Stimulated activated CD8-positive, alpha-beta memory T cell treated with anti-CD3 and anti-CD28 coated beads, Interleukin-2, amount 100 ng/mL, for 1 hour (primary cell): Measurements from ENCODE around the gene KIRREL3.

ENCODE experiments used
- DNase-seq, 2 donors: peaks; one replicate each; pipeline ENCODE4 v3.0.0-alpha.2; 2020; ENCODE audit warnings: low read depth in 2 of 2

Gene KIRREL3

GRCh38 chr11:126669416-126669815, 331.2 kb downstream of the KIRREL3 start:
- DNase-seq, result no peak

DNA sequence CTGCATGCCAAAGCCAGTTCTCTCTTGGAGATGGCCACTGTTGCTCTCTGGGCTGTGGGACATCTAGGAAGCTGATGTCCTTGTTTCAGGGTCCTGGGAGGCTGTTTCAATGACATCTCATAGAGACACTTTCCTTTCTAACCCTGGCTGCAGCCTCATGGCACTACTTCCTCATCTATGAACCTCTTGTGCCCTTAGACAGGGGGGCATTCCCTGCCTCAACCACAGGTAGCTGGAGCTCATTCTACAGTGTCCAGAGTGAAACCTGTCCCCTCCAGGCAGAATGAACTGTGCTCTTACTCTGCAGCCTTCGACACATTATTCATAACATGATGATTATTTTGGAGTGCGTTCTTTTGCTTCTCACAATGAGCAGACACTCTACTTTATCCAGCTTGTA, 335.9 kb downstream of the KIRREL3 start:
- DNase-seq, result no peak

DNA sequence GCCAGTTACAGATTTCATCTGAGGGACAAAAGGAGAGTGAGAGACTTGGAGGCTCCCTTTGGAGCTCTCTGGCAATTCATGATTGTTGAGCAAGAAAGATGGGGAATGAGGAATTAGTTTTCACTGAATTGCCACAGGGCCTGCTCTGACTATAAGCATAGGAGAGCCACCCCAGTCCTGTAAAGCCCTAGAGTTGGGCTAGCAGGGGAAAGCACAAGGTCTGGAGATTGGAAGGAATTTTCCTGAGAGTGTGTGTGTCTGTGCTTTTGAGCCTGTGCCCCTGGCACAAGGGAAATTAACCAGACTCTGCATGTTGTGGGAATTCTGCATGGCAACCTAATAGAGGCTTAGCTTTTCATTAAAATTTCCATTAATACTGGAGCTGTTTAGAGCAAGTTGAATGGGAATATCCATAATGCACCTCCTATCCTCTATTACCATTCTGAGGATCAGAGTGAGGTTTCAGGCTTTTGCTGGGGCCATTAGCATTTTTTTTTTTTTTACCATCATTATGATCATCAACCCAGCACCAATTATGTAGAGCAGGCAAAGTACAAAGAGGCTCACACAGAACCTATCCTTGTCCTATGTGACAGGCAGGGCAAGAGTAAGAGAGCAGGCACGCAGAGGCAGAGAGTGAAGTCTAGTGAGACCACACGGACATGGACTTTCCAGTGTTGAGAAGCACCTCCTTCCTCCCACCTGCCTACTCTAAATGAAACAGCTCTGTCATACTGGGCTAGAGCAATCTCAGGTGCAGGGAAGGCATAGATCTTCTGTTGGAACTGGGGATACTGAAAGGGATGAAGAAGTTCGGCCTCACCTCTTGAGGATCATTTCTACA, 336.6 kb downstream of the KIRREL3 start:
- DNase-seq, result no peak

GRCh38 chr11:126662035-126662790, 338.4 kb downstream of the KIRREL3 start:
- no peak for DNase-seq

GRCh38 chr11:126660761-126661425, 339.7 kb downstream of the KIRREL3 start:
- no peak for DNase-seq

GRCh38 chr11:126660321-126660720, 340.2 kb downstream of the KIRREL3 start:
- no peak for DNase-seq

DNA sequence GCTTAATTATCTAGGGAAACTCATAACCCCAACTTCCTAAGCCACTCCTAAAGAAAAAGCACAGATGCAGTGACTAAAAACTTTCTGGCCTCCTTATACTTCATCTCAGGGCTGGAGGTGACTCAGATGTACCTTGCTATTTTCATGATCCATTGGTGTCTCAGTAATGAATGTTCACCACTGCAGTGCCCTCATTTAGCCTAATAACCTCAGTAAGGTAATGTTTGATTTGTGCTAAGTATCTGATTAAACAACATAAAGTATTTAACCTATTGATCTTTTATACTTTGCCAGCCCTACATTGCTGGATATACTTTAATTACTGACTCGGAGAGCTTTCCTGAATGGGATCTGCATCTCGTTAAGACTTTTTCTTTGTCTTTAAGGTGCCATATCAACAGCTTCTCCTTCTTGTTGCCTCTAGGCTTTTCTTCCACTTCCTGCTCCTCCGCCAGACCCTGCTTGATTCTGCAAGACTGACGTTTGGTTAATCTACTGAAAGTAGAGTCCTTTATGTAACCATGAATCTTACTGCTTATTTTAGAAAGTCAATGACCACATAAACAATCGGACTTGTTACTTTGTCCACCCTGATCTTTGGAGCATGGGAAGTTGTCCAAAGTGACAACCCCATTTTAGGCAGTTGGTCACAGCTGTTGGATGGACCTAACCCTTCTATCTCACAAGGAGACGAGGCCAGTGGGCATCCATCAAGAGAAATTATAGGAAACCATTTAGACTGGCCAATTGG, 342.1 kb downstream of the KIRREL3 start:
- no peak for DNase-seq

DNA sequence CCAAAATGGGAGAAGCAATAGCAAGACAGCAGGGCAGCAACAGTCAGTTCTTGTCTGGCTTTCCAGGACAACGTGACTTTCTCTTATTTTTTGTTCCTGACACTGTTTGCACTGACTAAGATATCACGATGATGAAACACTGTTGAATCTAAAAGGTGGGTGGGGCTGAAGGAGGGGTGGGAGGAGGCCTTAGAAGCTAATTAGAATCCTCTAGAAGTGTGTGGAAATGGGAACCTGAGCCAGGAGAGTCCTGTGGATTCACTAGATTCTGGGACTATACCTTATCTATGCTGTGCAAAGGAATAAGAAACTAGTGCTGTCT, 344.8 kb downstream of the KIRREL3 start:
- no peak for DNase-seq

GRCh38 chr11:126654886-126655806, 345.4 kb downstream of the KIRREL3 start:
- no peak for DNase-seq

DNA sequence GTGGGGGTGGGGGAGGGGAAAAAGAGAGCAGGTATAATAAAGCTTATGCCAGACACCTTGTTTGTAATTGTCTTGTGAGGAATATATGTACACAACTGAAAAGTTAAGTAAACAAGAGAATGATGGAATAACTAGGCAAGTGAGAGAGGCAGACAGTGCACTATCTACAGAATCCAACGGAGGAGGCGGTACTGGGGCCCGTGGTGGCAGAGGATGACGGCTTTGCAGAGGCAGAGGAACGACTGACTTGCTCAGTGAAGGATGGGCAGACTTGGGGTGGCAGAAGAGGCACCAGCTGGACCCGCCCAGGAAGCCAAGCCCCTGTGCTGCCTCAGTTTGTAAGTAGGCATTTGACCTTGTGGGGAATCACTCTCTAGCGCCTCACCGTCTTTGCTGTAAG, 347.5 kb downstream of the KIRREL3 start:
- DNase-seq, result no peak

- no peak for DNase-seq
These were observed 352.8 kb downstream of the KIRREL3 start for GRCh38 chr11:126647735-126648134.

- DNase-seq, result no peak
These were observed 353.6 kb downstream of the KIRREL3 start for GRCh38 chr11:126646701-126647557.

DNA sequence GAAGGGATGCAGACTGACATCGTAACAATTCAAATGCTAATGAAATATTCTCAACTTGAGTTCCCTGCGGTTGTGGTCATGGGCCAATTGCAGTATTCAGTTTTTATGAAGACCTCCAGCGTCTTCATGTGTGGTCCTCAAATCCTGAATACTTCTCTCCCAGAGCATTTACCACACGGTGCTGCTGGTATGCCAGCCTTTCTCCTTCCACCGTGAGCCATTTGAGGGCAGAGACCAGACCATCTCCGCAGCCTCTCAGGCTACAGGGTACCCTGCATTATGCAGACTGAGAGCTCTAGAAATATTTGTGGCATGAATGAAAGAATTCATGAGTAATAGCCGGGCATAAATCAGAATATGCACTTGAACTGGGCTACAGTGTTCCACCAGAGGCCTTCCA, 355.4 kb downstream of the KIRREL3 start:
- DNase-seq, result no peak

GRCh38 chr11:126640186-126640585, 360.4 kb downstream of the KIRREL3 start:
- DNase-seq, result no peak

- DNase-seq, result no peak
These were observed 360.9 kb downstream of the KIRREL3 start for GRCh38 chr11:126639692-126640091.

DNA sequence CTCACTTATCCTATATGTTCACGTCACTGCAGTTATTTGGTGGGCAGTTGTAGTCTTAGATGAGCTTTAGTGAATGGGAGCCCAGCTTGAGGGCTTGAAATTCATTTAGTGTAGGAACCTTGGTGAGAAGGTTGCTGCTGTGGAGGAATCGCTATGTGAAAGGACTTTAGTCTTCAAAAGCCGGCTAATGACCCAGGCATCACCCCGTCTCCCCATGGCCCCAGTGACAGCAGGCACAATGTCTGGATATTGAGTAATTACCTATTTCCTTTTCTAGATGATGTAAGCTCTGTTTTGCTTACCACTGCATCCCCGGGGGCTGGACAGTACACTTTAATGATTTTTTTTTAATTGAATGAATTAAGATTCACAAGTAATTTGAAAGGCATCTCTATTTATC, 361.9 kb downstream of the KIRREL3 start:
- no peak for DNase-seq

DNA sequence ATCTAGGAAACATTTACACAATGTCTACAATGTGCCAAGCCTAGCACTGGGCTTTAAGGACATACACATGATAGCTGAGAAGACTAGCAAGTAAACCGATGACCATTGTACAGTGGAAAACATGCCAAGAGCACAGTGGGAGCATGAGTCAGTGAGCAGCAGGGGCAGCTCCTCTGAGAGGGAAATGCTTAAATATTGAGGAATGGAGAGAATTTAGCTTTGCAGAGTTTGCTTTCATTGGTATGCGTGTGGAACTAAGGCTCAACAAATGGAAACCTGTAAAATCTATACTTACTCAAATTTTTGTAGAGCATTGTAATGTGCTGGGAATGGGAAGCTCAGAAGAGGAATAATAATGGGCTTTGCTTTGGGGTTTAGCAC, 362.8 kb downstream of the KIRREL3 start:
- DNase-seq, result no peak

DNA sequence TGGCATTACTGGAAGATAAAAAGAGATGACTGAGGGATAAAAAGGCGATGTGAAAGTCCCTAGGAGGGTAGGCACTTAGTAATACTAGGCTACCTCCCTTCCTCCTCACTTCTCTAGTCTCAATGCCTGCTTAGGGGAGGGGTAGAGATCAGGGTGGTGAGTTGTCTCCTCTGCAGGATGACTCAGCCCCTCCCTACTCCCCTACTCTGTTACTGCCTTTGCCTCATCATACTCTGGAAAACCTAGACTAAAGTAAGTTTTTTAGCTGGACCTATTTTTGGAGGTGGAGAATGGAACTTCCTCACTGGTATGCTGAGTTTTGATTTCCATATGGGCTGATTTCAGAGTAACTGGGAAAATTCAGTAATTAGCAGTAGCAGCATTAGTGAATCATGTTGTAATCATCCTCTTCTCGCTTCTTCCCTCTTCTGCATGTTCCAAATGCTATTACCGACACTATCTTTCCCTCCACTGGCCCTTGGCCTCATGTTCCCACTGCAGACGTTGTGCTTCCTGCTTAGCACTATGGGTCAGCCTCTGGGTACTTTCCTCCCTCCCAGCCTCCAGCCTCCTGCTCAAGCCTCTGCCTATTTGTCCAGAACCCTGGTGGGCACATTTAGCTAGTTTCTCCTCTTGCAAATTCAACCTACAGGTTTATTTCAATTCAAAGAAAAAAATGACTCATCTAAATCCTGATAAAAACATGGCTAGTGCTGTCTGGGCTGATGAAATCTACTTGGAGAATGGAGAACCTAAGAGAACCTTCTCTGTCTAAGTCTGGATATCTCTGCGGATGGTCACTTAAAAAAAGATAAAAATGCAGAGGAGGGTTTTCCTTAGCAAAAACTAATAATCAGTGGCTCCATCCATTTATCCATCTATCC, 363.4 kb downstream of the KIRREL3 start:
- no peak for DNase-seq

GRCh38 chr11:126635511-126635910, 365.1 kb downstream of the KIRREL3 start:
- DNase-seq, result no peak
